Panc1 (cell line): ENCODE measurements around the gene PRR20G. TPM values are rescaled to one million over a fixed set of nuclear protein-coding genes. Genes with fewer than 3 reads are reported as not detected.

Experiments used
- ATAC-seq: fragments of 200-7000 bp; cut with Tn5 transposase; 2 replicates; pipeline ENCODE4 v1.9.1; 2020; ENCODE audit warnings: mild to moderate bottlenecking, moderate library complexity
- BruUV-seq: library from RNA; stranded (reverse); fragments of 400-500 nt; replicated peaks from 2 replicates; lab custom pipeline; 2021; lab: Mats Ljungman, UMichigan
- CTCF ChIA-PET: fragments of 300-600 bp; sonication (Branson Sonifier 250); formaldehyde crosslinking; loops from one replicate; lab custom pipeline; 2022; ENCODE audit warnings: antibody characterized with exemption; lab: Charles Lee
- POLR2A ChIA-PET: fragments of 300-600 bp; sonication (Branson Sonifier 250); formaldehyde crosslinking; loops from one replicate; lab custom pipeline; 2022; ENCODE audit warnings: antibody characterized with exemption; lab: Charles Lee
- DNase-seq: peaks from one replicate; pipeline ENCODE4 v3.0.0-alpha.2; 2010; ENCODE audit warnings: low read depth, low spot score
- H3K27ac ChIP-seq: 2 replicates; pipeline ENCODE4 v1.5.1; 2011; ENCODE audit warnings: mild to moderate bottlenecking, low read length, inconsistent platforms
- H3K27me3 ChIP-seq: fragments of 200-500 bp; sonication (Bioruptor generic); 2 replicates; pipeline ENCODE4 v1.6.0; 2014; ENCODE audit warnings: low read length, inconsistent platforms; ENCODE audit not compliant: control insufficient read depth, insufficient read depth
- H3K36me3 ChIP-seq: fragments of 200-500 bp; sonication (Bioruptor generic); 2 replicates; pipeline ENCODE4 v1.5.1; 2014; ENCODE audit warnings: inconsistent platforms, mild to moderate bottlenecking, low read length, moderate library complexity; ENCODE audit not compliant: control insufficient read depth, insufficient read depth
- H3K4me1 ChIP-seq: 2 replicates; pipeline ENCODE4 v1.5.1; 2011; ENCODE audit warnings: inconsistent platforms, mild to moderate bottlenecking, low read length, moderate library complexity; ENCODE audit not compliant: control insufficient read depth, insufficient read depth
- H3K4me3 ChIP-seq, 2 experiments: 2 replicates each; pipeline ENCODE4 v1.5.1; 2011 to 2012; ENCODE audit warnings: low read depth in 2 of 2, low read length in 2 of 2, mild to moderate bottlenecking in 2 of 2, inconsistent platforms in 1 of 2, moderate library complexity in 1 of 2
- H3K9me3 ChIP-seq: fragments of 200-500 bp; sonication (Bioruptor generic); 2 replicates; pipeline ENCODE4 v1.5.1; 2014; ENCODE audit warnings: low read depth, mild to moderate bottlenecking, inconsistent platforms, low read length, moderate library complexity; ENCODE audit not compliant: control insufficient read depth, insufficient read depth
- POLR2AphosphoS5 ChIP-seq: IDR thresholded peaks from 2 replicates; pipeline ENCODE4 v1.6.1; 2012; ENCODE audit warnings: mild to moderate bottlenecking, low read depth, low read length, moderate library complexity
- SIN3A ChIP-seq: IDR thresholded peaks from 2 replicates; pipeline ENCODE4 v1.6.1; 2012; ENCODE audit warnings: low read depth, mild to moderate bottlenecking, low read length, moderate library complexity, borderline replicate concordance; ENCODE audit not compliant: insufficient read depth
- TCF7L2 ChIP-seq: IDR thresholded peaks from 2 replicates; pipeline ENCODE4 v1.6.1; 2011; ENCODE audit warnings: mild to moderate bottlenecking, low read depth, low read length, inconsistent platforms
- in situ Hi-C: cut with HindIII; loops from 2 replicates; pipeline ENCODE4 v1.10.0; 2016; ENCODE audit warnings: low sequenced_read_pairs, low pct_unique_long_range_greater_than_20kb
- intact Hi-C: fragments of 100-400 bp; cut with micrococcal nuclease; formaldehyde crosslinking; loops from one replicate; pipeline ENCODE4 v1.10.0; 2022; ENCODE audit not compliant: unreplicated experiment
- total RNA-seq: library from RNA; stranded (reverse); gene quantifications from one replicate; pipeline ENCODE4 v1.2.1, GENCODE V29; 2021; ENCODE audit not compliant: unreplicated experiment
- TF ChIP-seq, protein P1 (sequence below): fragments of 450-650 bp; IDR thresholded peaks from 2 replicates; pipeline ENCODE4 v1.5.1; 2017; ENCODE audit warnings: mild to moderate bottlenecking
- TF ChIP-seq, protein P2 (sequence below), 2 experiments: IDR thresholded peaks; 2 replicates each; pipeline ENCODE4 v1.6.1; 2011 to 2012; ENCODE audit warnings: low read depth in 2 of 2, control low read depth in 1 of 2, low read length in 1 of 2, mild to moderate bottlenecking in 1 of 2, moderate library complexity in 1 of 2; ENCODE audit not compliant: insufficient read depth in 1 of 2

PRR20G gene
- total RNA-seq, 1 experiment from 2014 or later = not detected

DNA sequence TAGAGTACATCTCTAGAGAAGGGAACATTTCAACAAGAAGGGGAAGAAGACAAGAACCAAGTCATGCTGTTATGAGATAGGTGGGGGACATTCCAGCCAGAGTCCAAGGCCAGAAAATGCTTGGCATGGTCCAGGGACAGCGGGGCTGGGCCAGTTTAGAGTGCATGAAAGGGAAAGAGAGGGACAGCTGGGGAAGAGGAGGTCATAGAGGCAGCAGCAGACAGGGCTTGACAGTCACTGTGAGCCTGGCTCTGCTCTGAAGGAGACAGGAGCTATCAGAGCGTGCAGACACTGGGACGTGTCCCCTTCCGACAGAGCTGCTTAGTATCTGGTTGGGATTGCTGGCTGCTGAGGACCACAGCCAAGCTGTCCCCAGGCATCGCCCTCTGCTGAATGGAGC, 35.7 kb upstream of the PRR20G start:
- Histone ChIP-seq H3K36me3 (no peaks in the 10 kb centered on the region), H3K27ac (no peak overlapping the region), H3K9me3 (no peaks in the 10 kb centered on the region), H3K27me3 (peaks cover 4% of the 10 kb centered on the region; the same call in 1 of the 2 replicates), H3K4me1 (no peaks in the 10 kb centered on the region), H3K4me3 (no peak overlapping the region)
- no peak for DNase-seq
- ChIA-PET CTCF (no interaction called here), POLR2A (no interaction called here)
- BruUV-seq = no TSS peak
- no peak for ATAC-seq
- TF ChIP-seq, protein P1, sequence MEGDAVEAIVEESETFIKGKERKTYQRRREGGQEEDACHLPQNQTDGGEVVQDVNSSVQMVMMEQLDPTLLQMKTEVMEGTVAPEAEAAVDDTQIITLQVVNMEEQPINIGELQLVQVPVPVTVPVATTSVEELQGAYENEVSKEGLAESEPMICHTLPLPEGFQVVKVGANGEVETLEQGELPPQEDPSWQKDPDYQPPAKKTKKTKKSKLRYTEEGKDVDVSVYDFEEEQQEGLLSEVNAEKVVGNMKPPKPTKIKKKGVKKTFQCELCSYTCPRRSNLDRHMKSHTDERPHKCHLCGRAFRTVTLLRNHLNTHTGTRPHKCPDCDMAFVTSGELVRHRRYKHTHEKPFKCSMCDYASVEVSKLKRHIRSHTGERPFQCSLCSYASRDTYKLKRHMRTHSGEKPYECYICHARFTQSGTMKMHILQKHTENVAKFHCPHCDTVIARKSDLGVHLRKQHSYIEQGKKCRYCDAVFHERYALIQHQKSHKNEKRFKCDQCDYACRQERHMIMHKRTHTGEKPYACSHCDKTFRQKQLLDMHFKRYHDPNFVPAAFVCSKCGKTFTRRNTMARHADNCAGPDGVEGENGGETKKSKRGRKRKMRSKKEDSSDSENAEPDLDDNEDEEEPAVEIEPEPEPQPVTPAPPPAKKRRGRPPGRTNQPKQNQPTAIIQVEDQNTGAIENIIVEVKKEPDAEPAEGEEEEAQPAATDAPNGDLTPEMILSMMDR = no peak
- TF ChIP-seq TCF7L2 (no peak), SIN3A (no peak), POLR2AphosphoS5 (no peak)
- TF ChIP-seq, protein P2, sequence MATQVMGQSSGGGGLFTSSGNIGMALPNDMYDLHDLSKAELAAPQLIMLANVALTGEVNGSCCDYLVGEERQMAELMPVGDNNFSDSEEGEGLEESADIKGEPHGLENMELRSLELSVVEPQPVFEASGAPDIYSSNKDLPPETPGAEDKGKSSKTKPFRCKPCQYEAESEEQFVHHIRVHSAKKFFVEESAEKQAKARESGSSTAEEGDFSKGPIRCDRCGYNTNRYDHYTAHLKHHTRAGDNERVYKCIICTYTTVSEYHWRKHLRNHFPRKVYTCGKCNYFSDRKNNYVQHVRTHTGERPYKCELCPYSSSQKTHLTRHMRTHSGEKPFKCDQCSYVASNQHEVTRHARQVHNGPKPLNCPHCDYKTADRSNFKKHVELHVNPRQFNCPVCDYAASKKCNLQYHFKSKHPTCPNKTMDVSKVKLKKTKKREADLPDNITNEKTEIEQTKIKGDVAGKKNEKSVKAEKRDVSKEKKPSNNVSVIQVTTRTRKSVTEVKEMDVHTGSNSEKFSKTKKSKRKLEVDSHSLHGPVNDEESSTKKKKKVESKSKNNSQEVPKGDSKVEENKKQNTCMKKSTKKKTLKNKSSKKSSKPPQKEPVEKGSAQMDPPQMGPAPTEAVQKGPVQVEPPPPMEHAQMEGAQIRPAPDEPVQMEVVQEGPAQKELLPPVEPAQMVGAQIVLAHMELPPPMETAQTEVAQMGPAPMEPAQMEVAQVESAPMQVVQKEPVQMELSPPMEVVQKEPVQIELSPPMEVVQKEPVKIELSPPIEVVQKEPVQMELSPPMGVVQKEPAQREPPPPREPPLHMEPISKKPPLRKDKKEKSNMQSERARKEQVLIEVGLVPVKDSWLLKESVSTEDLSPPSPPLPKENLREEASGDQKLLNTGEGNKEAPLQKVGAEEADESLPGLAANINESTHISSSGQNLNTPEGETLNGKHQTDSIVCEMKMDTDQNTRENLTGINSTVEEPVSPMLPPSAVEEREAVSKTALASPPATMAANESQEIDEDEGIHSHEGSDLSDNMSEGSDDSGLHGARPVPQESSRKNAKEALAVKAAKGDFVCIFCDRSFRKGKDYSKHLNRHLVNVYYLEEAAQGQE (IDR thresholded peaks at IDR 0.05; ENCODE audit: insufficient read depth in 1 of 2, low read depth in 2 of 2, low read length in 1 of 2) = no peak
- intact Hi-C loops = no loop called here
- in situ Hi-C loops = no loop called here

DNA sequence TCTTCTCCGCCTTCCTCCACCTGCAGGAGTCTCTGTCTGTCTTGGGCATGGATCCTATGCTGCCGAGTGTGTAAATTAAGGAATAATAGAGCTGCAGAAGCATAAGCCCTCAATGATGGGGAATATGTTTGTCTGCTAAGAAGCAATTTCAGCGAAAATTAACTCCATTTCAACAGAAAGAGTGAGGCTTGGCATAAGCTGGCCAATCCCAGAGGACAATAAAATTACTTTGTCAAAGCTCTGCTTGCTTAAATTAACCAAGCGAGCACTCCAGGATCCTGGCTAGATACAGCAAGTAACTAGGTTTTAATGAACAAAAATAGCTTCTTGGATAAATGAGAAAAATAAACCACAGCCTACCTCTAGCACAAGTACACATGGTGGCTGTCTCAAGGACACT, 33.5 kb upstream of the PRR20G start:
- DNase-seq = no peak
- Histone ChIP-seq H3K9me3 (no peaks in the 10 kb centered on the region), H3K36me3 (no peaks in the 10 kb centered on the region), H3K27ac (no peak overlapping the region), H3K4me1 (no peaks in the 10 kb centered on the region), H3K4me3 (no peak overlapping the region), H3K27me3 (peaks cover 9% of the 10 kb centered on the region)
- CTCF ChIA-PET = no interaction called here
- BruUV-seq = no TSS peak
- intact Hi-C loops (no loop called here), in situ Hi-C loops (no loop called here)
- ATAC-seq = no peak
- POLR2A ChIA-PET = no interaction called here
- TF ChIP-seq POLR2AphosphoS5 = no peak
- TF ChIP-seq, protein P1 = no peak
- TF ChIP-seq, protein P2 (IDR thresholded peaks at IDR 0.05; ENCODE audit: insufficient read depth in 1 of 2, low read depth in 2 of 2, low read length in 1 of 2) = no peak
- TF ChIP-seq TCF7L2 = no peak
- no peak for TF ChIP-seq SIN3A
